HEK293 (cell line): Measurements from ENCODE around the gene PHLDA1.

Experiments
- ATF2 ChIP-seq: fragments of 450-650 bp; formaldehyde crosslinking; IDR thresholded peaks from 2 replicates; pipeline ENCODE4 v1.5.1; 2016; ENCODE audit warnings: missing biosample characterization, missing genetic modification characterization, low read depth
- KLF7 ChIP-seq: fragments of 450-650 bp; formaldehyde crosslinking; IDR thresholded peaks from 2 replicates; pipeline ENCODE4 v1.5.1; 2016; ENCODE audit warnings: missing biosample characterization, missing genetic modification characterization, borderline replicate concordance
- TRIM28 ChIP-seq: IDR thresholded peaks from 2 replicates; pipeline ENCODE4 v1.6.1; 2011; ENCODE audit warnings: low read length, control low read depth, borderline replicate concordance
- ZBTB1 ChIP-seq: fragments of 450-650 bp; formaldehyde crosslinking; IDR thresholded peaks from 2 replicates; pipeline ENCODE4 v1.5.1; 2016; ENCODE audit warnings: missing biosample characterization, missing genetic modification characterization
- ZBTB20 ChIP-seq: fragments of 450-650 bp; formaldehyde crosslinking; IDR thresholded peaks from 2 replicates; pipeline ENCODE4 v1.5.1; 2016; ENCODE audit warnings: missing biosample characterization, missing genetic modification characterization
- ZNF157 ChIP-seq: fragments of 450-650 bp; formaldehyde crosslinking; IDR thresholded peaks from 2 replicates; pipeline ENCODE4 v1.5.1; 2016; ENCODE audit warnings: missing biosample characterization, missing genetic modification characterization
- ZNF19 ChIP-seq: fragments of 450-650 bp; formaldehyde crosslinking; IDR thresholded peaks from 2 replicates; pipeline ENCODE4; 2016; ENCODE audit warnings: missing biosample characterization, missing genetic modification characterization, low read depth
- ZNF202 ChIP-seq: fragments of 450-650 bp; formaldehyde crosslinking; IDR thresholded peaks from 2 replicates; pipeline ENCODE4 v1.5.1; 2016; ENCODE audit warnings: missing biosample characterization, missing genetic modification characterization, borderline replicate concordance
- ZNF354C ChIP-seq: fragments of 450-650 bp; formaldehyde crosslinking; IDR thresholded peaks from 2 replicates; pipeline ENCODE4 v1.5.1; 2016; ENCODE audit warnings: missing biosample characterization, missing genetic modification characterization, low read depth, borderline replicate concordance
- ZNF529 ChIP-seq: fragments of 450-650 bp; formaldehyde crosslinking; IDR thresholded peaks from 2 replicates; pipeline ENCODE4 v1.5.1; 2017; ENCODE audit warnings: missing genetic modification characterization, missing biosample characterization; ENCODE audit not compliant: insufficient replicate concordance
- ZNF585B ChIP-seq: fragments of 450-650 bp; formaldehyde crosslinking; IDR thresholded peaks from 2 replicates; pipeline ENCODE4 v1.5.1; 2016; ENCODE audit warnings: missing biosample characterization, missing genetic modification characterization
- ZNF645 ChIP-seq: fragments of 450-650 bp; formaldehyde crosslinking; IDR thresholded peaks from 2 replicates; pipeline ENCODE4; 2016; ENCODE audit warnings: missing biosample characterization, missing genetic modification characterization
- ZNF654 ChIP-seq: fragments of 450-650 bp; formaldehyde crosslinking; IDR thresholded peaks from 2 replicates; pipeline ENCODE4 v1.5.1; 2016; ENCODE audit warnings: low read depth, missing biosample characterization, missing genetic modification characterization
- ZNF785 ChIP-seq: fragments of 450-650 bp; formaldehyde crosslinking; IDR thresholded peaks from 2 replicates; pipeline ENCODE4 v1.5.1; 2016; ENCODE audit warnings: missing biosample characterization, missing genetic modification characterization
- ZSCAN18 ChIP-seq: fragments of 450-650 bp; formaldehyde crosslinking; IDR thresholded peaks from 2 replicates; pipeline ENCODE4 v1.5.1; 2016; ENCODE audit warnings: missing biosample characterization, missing genetic modification characterization
- TF ChIP-seq, protein P1 (sequence below): fragments of 450-650 bp; formaldehyde crosslinking; IDR thresholded peaks from 2 replicates; pipeline ENCODE4 v1.5.1; 2016; ENCODE audit warnings: missing biosample characterization, missing genetic modification characterization
- TF ChIP-seq, protein P2 (sequence below): fragments of 450-650 bp; formaldehyde crosslinking; IDR thresholded peaks from 2 replicates; pipeline ENCODE4 v1.5.1; 2016; ENCODE audit warnings: missing biosample characterization, missing genetic modification characterization
- TF ChIP-seq, protein P3 (sequence below): fragments of 450-650 bp; formaldehyde crosslinking; IDR thresholded peaks from 2 replicates; pipeline ENCODE4 v1.5.1; 2016; ENCODE audit warnings: missing biosample characterization, missing genetic modification characterization, borderline replicate concordance
- TF ChIP-seq, protein P4 (sequence below): fragments of 450-650 bp; formaldehyde crosslinking; IDR thresholded peaks from 2 replicates; pipeline ENCODE4 v1.5.1; 2016; ENCODE audit warnings: missing biosample characterization, missing genetic modification characterization

PHLDA1 gene

GRCh38 chr12:76031414-76032042 is at the start of gene PHLDA1 (continued):
- TF ChIP-seq ZBTB1 (tag by site-specific recombination) = no peak
- TF ChIP-seq ZNF19 (tag by site-specific recombination) = no peak
- TF ChIP-seq ZNF529 (tag by site-specific recombination) = no peak
- no peak for TF ChIP-seq TRIM28
- no peak for TF ChIP-seq ZNF645 (tag by site-specific recombination)
- TF ChIP-seq ZSCAN18 (tag by site-specific recombination) = no peak
- no peak for TF ChIP-seq ZNF354C (tag by site-specific recombination)
- TF ChIP-seq, protein P1, sequence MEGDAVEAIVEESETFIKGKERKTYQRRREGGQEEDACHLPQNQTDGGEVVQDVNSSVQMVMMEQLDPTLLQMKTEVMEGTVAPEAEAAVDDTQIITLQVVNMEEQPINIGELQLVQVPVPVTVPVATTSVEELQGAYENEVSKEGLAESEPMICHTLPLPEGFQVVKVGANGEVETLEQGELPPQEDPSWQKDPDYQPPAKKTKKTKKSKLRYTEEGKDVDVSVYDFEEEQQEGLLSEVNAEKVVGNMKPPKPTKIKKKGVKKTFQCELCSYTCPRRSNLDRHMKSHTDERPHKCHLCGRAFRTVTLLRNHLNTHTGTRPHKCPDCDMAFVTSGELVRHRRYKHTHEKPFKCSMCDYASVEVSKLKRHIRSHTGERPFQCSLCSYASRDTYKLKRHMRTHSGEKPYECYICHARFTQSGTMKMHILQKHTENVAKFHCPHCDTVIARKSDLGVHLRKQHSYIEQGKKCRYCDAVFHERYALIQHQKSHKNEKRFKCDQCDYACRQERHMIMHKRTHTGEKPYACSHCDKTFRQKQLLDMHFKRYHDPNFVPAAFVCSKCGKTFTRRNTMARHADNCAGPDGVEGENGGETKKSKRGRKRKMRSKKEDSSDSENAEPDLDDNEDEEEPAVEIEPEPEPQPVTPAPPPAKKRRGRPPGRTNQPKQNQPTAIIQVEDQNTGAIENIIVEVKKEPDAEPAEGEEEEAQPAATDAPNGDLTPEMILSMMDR (tag by site-specific recombination) = peak; percentile 96
- TF ChIP-seq ATF2 (tag by site-specific recombination) = no peak
- TF ChIP-seq, protein P2, sequence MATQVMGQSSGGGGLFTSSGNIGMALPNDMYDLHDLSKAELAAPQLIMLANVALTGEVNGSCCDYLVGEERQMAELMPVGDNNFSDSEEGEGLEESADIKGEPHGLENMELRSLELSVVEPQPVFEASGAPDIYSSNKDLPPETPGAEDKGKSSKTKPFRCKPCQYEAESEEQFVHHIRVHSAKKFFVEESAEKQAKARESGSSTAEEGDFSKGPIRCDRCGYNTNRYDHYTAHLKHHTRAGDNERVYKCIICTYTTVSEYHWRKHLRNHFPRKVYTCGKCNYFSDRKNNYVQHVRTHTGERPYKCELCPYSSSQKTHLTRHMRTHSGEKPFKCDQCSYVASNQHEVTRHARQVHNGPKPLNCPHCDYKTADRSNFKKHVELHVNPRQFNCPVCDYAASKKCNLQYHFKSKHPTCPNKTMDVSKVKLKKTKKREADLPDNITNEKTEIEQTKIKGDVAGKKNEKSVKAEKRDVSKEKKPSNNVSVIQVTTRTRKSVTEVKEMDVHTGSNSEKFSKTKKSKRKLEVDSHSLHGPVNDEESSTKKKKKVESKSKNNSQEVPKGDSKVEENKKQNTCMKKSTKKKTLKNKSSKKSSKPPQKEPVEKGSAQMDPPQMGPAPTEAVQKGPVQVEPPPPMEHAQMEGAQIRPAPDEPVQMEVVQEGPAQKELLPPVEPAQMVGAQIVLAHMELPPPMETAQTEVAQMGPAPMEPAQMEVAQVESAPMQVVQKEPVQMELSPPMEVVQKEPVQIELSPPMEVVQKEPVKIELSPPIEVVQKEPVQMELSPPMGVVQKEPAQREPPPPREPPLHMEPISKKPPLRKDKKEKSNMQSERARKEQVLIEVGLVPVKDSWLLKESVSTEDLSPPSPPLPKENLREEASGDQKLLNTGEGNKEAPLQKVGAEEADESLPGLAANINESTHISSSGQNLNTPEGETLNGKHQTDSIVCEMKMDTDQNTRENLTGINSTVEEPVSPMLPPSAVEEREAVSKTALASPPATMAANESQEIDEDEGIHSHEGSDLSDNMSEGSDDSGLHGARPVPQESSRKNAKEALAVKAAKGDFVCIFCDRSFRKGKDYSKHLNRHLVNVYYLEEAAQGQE = no peak
- TF ChIP-seq, protein P3, sequence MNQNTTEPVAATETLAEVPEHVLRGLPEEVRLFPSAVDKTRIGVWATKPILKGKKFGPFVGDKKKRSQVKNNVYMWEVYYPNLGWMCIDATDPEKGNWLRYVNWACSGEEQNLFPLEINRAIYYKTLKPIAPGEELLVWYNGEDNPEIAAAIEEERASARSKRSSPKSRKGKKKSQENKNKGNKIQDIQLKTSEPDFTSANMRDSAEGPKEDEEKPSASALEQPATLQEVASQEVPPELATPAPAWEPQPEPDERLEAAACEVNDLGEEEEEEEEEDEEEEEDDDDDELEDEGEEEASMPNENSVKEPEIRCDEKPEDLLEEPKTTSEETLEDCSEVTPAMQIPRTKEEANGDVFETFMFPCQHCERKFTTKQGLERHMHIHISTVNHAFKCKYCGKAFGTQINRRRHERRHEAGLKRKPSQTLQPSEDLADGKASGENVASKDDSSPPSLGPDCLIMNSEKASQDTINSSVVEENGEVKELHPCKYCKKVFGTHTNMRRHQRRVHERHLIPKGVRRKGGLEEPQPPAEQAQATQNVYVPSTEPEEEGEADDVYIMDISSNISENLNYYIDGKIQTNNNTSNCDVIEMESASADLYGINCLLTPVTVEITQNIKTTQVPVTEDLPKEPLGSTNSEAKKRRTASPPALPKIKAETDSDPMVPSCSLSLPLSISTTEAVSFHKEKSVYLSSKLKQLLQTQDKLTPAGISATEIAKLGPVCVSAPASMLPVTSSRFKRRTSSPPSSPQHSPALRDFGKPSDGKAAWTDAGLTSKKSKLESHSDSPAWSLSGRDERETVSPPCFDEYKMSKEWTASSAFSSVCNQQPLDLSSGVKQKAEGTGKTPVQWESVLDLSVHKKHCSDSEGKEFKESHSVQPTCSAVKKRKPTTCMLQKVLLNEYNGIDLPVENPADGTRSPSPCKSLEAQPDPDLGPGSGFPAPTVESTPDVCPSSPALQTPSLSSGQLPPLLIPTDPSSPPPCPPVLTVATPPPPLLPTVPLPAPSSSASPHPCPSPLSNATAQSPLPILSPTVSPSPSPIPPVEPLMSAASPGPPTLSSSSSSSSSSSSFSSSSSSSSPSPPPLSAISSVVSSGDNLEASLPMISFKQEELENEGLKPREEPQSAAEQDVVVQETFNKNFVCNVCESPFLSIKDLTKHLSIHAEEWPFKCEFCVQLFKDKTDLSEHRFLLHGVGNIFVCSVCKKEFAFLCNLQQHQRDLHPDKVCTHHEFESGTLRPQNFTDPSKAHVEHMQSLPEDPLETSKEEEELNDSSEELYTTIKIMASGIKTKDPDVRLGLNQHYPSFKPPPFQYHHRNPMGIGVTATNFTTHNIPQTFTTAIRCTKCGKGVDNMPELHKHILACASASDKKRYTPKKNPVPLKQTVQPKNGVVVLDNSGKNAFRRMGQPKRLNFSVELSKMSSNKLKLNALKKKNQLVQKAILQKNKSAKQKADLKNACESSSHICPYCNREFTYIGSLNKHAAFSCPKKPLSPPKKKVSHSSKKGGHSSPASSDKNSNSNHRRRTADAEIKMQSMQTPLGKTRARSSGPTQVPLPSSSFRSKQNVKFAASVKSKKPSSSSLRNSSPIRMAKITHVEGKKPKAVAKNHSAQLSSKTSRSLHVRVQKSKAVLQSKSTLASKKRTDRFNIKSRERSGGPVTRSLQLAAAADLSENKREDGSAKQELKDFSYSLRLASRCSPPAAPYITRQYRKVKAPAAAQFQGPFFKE (tag by site-specific recombination) = no peak
- no peak for TF ChIP-seq ZNF157
- TF ChIP-seq ZBTB20 (tag by site-specific recombination) = peak; percentile 92
- no peak for TF ChIP-seq ZNF785
- 0 out of 2 replicates have a peak, but pooled peaks have one; percentile 10 for TF ChIP-seq ZNF654 (tag by site-specific recombination)
- TF ChIP-seq KLF7 = 0 out of 2 replicates have a peak, but pooled peaks have one; percentile 43
- TF ChIP-seq, protein P4, sequence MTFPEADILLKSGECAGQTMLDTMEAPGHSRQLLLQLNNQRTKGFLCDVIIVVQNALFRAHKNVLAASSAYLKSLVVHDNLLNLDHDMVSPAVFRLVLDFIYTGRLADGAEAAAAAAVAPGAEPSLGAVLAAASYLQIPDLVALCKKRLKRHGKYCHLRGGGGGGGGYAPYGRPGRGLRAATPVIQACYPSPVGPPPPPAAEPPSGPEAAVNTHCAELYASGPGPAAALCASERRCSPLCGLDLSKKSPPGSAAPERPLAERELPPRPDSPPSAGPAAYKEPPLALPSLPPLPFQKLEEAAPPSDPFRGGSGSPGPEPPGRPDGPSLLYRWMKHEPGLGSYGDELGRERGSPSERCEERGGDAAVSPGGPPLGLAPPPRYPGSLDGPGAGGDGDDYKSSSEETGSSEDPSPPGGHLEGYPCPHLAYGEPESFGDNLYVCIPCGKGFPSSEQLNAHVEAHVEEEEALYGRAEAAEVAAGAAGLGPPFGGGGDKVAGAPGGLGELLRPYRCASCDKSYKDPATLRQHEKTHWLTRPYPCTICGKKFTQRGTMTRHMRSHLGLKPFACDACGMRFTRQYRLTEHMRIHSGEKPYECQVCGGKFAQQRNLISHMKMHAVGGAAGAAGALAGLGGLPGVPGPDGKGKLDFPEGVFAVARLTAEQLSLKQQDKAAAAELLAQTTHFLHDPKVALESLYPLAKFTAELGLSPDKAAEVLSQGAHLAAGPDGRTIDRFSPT (tag by site-specific recombination) = 0 out of 2 replicates have a peak, but pooled peaks have one; percentile 42
- no peak for TF ChIP-seq ZNF202 (tag by site-specific recombination)
- no peak for TF ChIP-seq ZNF585B (tag by site-specific recombination)
